Neural progenitor cell (in vitro differentiated cells): ENCODE measurements around the gene LY6G6F.

Experiments used
- EZH2 ChIP-seq: fragments of 200-600 bp; sonication (generic); IDR thresholded peaks from 2 replicates; pipeline ENCODE4 v1.6.1; 2017; ENCODE audit warnings: antibody characterized with exemption, mild to moderate bottlenecking, moderate library complexity
- EZH2phosphoT487 ChIP-seq: fragments of 200-600 bp; sonication (generic); IDR thresholded peaks from 2 replicates; pipeline ENCODE4 v1.6.1; 2017; ENCODE audit warnings: antibody characterized with exemption
- TF ChIP-seq, protein P1 (sequence below): fragments of 200-600 bp; sonication (generic); IDR thresholded peaks from 2 replicates; pipeline ENCODE4 v1.5.1; 2017; ENCODE audit warnings: antibody characterized with exemption, mild to moderate bottlenecking

DNA sequence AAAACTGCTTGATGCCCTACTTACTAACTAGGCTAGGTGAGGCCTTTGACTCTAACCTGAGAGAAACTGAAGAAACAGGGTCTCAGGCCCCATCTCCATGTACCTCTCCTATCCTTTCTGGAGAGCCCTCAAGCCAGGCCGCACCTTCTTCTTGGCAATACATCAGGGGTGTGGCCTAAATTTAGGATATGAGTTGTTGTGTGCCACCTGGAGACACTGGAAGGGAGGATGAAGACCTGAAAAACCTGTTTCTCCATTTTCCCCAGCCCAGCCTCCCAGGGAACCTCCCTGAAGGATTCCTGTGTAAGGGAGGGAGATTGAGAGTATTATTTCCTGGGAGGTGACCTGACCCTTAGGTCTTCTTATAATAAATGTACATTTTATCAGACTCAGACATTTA is 11.6 kb downstream of the LY6G6F start:
- TF ChIP-seq, protein P1, sequence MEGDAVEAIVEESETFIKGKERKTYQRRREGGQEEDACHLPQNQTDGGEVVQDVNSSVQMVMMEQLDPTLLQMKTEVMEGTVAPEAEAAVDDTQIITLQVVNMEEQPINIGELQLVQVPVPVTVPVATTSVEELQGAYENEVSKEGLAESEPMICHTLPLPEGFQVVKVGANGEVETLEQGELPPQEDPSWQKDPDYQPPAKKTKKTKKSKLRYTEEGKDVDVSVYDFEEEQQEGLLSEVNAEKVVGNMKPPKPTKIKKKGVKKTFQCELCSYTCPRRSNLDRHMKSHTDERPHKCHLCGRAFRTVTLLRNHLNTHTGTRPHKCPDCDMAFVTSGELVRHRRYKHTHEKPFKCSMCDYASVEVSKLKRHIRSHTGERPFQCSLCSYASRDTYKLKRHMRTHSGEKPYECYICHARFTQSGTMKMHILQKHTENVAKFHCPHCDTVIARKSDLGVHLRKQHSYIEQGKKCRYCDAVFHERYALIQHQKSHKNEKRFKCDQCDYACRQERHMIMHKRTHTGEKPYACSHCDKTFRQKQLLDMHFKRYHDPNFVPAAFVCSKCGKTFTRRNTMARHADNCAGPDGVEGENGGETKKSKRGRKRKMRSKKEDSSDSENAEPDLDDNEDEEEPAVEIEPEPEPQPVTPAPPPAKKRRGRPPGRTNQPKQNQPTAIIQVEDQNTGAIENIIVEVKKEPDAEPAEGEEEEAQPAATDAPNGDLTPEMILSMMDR, result no peak
- TF ChIP-seq EZH2phosphoT487 (no peak), EZH2 (no peak)
